ENCODE measurements around the gene GSTM2.

Gene GSTM2

DNA sequence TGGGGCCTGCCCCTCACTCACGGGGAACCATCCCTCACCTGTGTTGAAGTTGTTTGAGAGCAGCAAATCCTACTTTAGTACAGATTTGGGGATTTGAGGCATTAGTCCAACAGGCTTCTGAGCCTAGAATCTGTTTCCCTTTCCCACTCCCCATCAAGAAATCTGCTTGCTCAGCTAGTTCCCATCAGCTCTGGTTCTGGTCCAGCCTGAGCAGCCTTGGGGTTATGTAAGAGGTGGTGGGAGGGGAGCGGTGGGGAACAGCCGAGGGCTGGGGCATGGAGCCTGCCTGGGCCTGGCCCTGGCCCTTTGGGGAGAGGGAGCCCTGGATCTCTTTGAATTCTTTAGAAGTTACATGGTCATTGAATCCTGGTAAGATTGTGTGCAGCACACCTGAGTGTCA, 48.3 kb downstream of the GSTM2 start:
- ATAC-seq = no peak
- no peak for TF ChIP-seq ZFP3 (CRISPR knock-in tag; IDR thresholded peaks at IDR 0.05)
- no peak for TF ChIP-seq GLIS3 (CRISPR knock-in tag; IDR thresholded peaks at IDR 0.05)
- no peak for TF ChIP-seq CSDC2 (CRISPR knock-in tag; IDR thresholded peaks at IDR 0.05)
- no peak for TF ChIP-seq ZFP30 (CRISPR knock-in tag; IDR thresholded peaks at IDR 0.05)

DNA sequence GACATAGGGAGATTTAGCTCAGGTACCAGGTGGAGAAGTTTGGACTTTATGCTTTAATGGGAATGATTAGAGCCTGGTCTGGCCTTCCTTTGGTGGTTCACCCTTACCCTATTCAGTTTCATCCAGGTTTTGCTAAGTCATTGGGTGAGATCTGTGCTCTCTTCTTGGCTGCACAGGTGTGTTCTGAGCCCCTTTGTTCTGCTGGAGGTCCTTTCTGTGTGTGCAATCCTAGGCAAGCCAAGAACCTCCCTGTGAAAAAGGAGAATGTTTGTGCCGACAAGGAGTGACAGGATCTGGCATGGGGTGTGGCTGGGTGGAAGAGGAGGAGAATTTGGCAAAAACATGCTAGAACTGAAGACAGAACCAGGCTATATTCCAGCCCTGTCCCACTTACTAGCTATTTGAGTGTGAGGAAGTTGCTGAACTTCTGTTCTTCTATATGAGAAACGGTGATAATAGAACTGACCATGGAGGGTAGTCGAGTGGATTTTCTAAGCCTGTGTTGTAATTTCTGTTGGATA, 48.8 kb downstream of the GSTM2 start:
- no peak for ATAC-seq
- no peak for TF ChIP-seq OSR1 (CRISPR knock-in tag; IDR thresholded peaks at IDR 0.05)

DNA sequence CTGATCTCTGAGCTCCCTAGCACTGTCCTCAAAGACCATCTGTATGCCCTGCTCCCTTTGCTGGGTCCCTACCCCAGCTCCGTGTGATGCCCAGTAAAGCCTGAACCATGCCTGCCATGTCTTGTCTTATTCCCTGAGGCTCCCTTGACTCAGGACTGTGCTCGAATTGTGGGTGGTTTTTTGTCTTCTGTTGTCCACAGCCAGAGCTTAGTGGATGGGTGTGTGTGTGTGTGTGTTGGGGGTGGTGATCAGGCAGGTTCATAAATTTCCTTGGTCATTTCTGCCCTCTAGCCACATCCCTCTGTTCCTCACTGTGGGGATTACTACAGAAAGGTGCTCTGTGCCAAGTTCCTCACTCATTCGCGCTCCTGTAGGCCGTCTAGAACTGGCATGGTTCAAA, 49.9 kb downstream of the GSTM2 start:
- TF ChIP-seq ISL1 (CRISPR knock-in tag; IDR thresholded peaks at IDR 0.05) (no peak), ZNF565 (CRISPR knock-in tag; conservative IDR thresholded peaks at IDR 0.05; ENCODE audit: low read depth) (no peak), ESRRG (CRISPR knock-in tag; IDR thresholded peaks at IDR 0.05) (no peak), RARB (CRISPR knock-in tag; IDR thresholded peaks at IDR 0.05) (no peak), PPARA (CRISPR knock-in tag; IDR thresholded peaks at IDR 0.05; ENCODE audit: borderline replicate concordance) (no peak), ZNF8 (CRISPR knock-in tag; IDR thresholded peaks at IDR 0.05) (no peak)
- TF ChIP-seq, protein P1, sequence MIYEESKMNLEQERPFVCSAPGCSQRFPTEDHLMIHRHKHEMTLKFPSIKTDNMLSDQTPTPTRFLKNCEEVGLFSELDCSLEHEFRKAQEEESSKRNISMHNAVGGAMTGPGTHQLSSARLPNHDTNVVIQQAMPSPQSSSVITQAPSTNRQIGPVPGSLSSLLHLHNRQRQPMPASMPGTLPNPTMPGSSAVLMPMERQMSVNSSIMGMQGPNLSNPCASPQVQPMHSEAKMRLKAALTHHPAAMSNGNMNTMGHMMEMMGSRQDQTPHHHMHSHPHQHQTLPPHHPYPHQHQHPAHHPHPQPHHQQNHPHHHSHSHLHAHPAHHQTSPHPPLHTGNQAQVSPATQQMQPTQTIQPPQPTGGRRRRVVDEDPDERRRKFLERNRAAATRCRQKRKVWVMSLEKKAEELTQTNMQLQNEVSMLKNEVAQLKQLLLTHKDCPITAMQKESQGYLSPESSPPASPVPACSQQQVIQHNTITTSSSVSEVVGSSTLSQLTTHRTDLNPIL (CRISPR knock-in tag; IDR thresholded peaks at IDR 0.05; ENCODE audit: low read depth) = no peak
- TF ChIP-seq, protein P2, sequence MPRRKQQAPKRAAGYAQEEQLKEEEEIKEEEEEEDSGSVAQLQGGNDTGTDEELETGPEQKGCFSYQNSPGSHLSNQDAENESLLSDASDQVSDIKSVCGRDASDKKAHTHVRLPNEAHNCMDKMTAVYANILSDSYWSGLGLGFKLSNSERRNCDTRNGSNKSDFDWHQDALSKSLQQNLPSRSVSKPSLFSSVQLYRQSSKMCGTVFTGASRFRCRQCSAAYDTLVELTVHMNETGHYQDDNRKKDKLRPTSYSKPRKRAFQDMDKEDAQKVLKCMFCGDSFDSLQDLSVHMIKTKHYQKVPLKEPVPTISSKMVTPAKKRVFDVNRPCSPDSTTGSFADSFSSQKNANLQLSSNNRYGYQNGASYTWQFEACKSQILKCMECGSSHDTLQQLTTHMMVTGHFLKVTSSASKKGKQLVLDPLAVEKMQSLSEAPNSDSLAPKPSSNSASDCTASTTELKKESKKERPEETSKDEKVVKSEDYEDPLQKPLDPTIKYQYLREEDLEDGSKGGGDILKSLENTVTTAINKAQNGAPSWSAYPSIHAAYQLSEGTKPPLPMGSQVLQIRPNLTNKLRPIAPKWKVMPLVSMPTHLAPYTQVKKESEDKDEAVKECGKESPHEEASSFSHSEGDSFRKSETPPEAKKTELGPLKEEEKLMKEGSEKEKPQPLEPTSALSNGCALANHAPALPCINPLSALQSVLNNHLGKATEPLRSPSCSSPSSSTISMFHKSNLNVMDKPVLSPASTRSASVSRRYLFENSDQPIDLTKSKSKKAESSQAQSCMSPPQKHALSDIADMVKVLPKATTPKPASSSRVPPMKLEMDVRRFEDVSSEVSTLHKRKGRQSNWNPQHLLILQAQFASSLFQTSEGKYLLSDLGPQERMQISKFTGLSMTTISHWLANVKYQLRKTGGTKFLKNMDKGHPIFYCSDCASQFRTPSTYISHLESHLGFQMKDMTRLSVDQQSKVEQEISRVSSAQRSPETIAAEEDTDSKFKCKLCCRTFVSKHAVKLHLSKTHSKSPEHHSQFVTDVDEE (CRISPR knock-in tag; IDR thresholded peaks at IDR 0.05) = no peak
- TF ChIP-seq, protein P3, sequence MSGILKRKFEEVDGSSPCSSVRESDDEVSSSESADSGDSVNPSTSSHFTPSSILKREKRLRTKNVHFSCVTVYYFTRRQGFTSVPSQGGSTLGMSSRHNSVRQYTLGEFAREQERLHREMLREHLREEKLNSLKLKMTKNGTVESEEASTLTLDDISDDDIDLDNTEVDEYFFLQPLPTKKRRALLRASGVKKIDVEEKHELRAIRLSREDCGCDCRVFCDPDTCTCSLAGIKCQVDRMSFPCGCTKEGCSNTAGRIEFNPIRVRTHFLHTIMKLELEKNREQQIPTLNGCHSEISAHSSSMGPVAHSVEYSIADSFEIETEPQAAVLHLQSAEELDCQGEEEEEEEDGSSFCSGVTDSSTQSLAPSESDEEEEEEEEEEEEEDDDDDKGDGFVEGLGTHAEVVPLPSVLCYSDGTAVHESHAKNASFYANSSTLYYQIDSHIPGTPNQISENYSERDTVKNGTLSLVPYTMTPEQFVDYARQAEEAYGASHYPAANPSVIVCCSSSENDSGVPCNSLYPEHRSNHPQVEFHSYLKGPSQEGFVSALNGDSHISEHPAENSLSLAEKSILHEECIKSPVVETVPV (CRISPR knock-in tag; IDR thresholded peaks at IDR 0.05) = no peak
- ATAC-seq = no peak

DNA sequence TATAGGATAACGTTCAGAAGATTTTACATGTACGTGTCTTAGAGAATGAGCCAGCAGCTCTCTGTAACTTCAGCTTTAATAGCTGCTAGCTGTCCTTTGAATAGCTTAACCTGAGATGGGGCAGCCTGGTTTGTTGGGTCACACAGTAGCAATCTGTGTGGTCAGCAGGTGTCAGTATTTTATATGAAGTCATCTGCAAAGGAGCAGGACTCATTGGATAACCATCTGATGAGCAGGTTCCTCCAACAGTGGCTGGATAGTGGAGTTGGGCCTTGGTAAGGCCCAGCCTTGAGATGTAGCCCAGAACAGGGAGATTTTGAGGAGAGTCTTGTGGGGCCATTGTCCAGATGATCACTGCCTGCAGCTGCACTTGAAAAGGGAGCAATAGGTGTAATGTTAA, 50.6 kb downstream of the GSTM2 start:
- ATAC-seq = peak; percentile 52; the same call in 2 of the 3 replicates

More for the DNA sequence above, 50.6 kb downstream of the GSTM2 start:
- TF ChIP-seq OSR1 (CRISPR knock-in tag; IDR thresholded peaks at IDR 0.05) (no peak), SNAI2 (CRISPR knock-in tag; IDR thresholded peaks at IDR 0.05) (no peak), ZFP3 (CRISPR knock-in tag; IDR thresholded peaks at IDR 0.05) (no peak), RARB (CRISPR knock-in tag; IDR thresholded peaks at IDR 0.05) (no peak), PPARA (CRISPR knock-in tag; IDR thresholded peaks at IDR 0.05; ENCODE audit: borderline replicate concordance) (no peak), TOX (CRISPR knock-in tag; IDR thresholded peaks at IDR 0.05; ENCODE audit: borderline replicate concordance) (no peak), ZNF70 (CRISPR knock-in tag; IDR thresholded peaks at IDR 0.05) (no peak), ZFP30 (CRISPR knock-in tag; IDR thresholded peaks at IDR 0.05) (no peak), ESRRG (CRISPR knock-in tag; IDR thresholded peaks at IDR 0.05) (no peak), BACH2 (CRISPR knock-in tag; IDR thresholded peaks at IDR 0.05; ENCODE audit: borderline replicate concordance) (no peak), ZNF8 (CRISPR knock-in tag; IDR thresholded peaks at IDR 0.05) (no peak), TCF4 (CRISPR knock-in tag; IDR thresholded peaks at IDR 0.05; ENCODE audit: borderline replicate concordance) (no peak), CSDC2 (CRISPR knock-in tag; IDR thresholded peaks at IDR 0.05) (no peak), ZNF565 (CRISPR knock-in tag; conservative IDR thresholded peaks at IDR 0.05; ENCODE audit: low read depth) (no peak)
- TF ChIP-seq, protein P4, sequence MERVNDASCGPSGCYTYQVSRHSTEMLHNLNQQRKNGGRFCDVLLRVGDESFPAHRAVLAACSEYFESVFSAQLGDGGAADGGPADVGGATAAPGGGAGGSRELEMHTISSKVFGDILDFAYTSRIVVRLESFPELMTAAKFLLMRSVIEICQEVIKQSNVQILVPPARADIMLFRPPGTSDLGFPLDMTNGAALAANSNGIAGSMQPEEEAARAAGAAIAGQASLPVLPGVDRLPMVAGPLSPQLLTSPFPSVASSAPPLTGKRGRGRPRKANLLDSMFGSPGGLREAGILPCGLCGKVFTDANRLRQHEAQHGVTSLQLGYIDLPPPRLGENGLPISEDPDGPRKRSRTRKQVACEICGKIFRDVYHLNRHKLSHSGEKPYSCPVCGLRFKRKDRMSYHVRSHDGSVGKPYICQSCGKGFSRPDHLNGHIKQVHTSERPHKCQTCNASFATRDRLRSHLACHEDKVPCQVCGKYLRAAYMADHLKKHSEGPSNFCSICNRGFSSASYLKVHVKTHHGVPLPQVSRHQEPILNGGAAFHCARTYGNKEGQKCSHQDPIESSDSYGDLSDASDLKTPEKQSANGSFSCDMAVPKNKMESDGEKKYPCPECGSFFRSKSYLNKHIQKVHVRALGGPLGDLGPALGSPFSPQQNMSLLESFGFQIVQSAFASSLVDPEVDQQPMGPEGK (CRISPR knock-in tag; IDR thresholded peaks at IDR 0.05; ENCODE audit: borderline replicate concordance) = no peak
- TF ChIP-seq, protein P2 (CRISPR knock-in tag; IDR thresholded peaks at IDR 0.05) = no peak
- TF ChIP-seq, protein P1 (CRISPR knock-in tag; IDR thresholded peaks at IDR 0.05; ENCODE audit: low read depth) = no peak

Measured in SK-N-SH treated with all-trans-retinoic acid at 6 μM for 48 hours (cell line).